Astrocyte (in vitro differentiated cells and primary cell): ENCODE data around the gene MIOX. TPM values are rescaled to one million over a fixed set of nuclear protein-coding genes. Genes with fewer than 3 reads are reported as not detected.
"Not testable (repeated sequence)": the region's sequence is repeated elsewhere in the genome, so short reads cannot be mapped to it uniquely, and the experiment has no call there.

Source experiments
- DNase-seq: peaks from one replicate; pipeline ENCODE4 v3.0.0-alpha.2; 2010; ENCODE audit warnings: low read depth
- FAIRE-seq: peaks from 2 replicates; lab custom pipeline; 2011; peaks lifted over from hg19 to GRCh38; lab: Jason Lieb, UNC
- H2AFZ ChIP-seq: 2 replicates; pipeline ENCODE4 v1.6.0; 2012; ENCODE audit warnings: low read depth, low read length, inconsistent platforms
- H3K27ac ChIP-seq: 2 replicates; pipeline ENCODE4 v1.5.1; 2011; ENCODE audit warnings: low read depth, low read length, inconsistent platforms
- H3K27me3 ChIP-seq: 2 replicates; pipeline ENCODE4 v1.6.0; 2011; ENCODE audit warnings: low read length, inconsistent platforms; ENCODE audit not compliant: insufficient read depth
- H3K36me3 ChIP-seq: 2 replicates; pipeline ENCODE4 v1.5.1; 2011; ENCODE audit warnings: low read length, inconsistent platforms; ENCODE audit not compliant: insufficient read depth
- H3K4me1 ChIP-seq: 2 replicates; pipeline ENCODE4 v1.5.1; 2011; ENCODE audit warnings: low read length, inconsistent platforms; ENCODE audit not compliant: insufficient read depth
- H3K4me2 ChIP-seq: 2 replicates; pipeline ENCODE4 v1.6.0; 2012; ENCODE audit warnings: low read length, inconsistent platforms
- H3K4me3 ChIP-seq: 2 replicates; pipeline ENCODE4 v1.5.1; 2011; ENCODE audit warnings: low read depth, mild to moderate bottlenecking, low read length, inconsistent platforms; ENCODE audit not compliant: insufficient read depth
- H3K79me2 ChIP-seq: 2 replicates; pipeline ENCODE4 v1.6.0; 2012; ENCODE audit warnings: mild to moderate bottlenecking, low read length, inconsistent platforms; ENCODE audit not compliant: insufficient read depth
- H3K9ac ChIP-seq: 2 replicates; pipeline ENCODE4 v1.6.0; 2012; ENCODE audit warnings: mild to moderate bottlenecking, low read length, inconsistent platforms
- H3K9me3 ChIP-seq: 2 replicates; pipeline ENCODE4 v1.5.1; 2012; ENCODE audit warnings: low read depth, mild to moderate bottlenecking, low read length, inconsistent platforms; ENCODE audit not compliant: insufficient read depth
- H4K20me1 ChIP-seq: 2 replicates; pipeline ENCODE4 v1.6.0; 2012; ENCODE audit warnings: low read length, inconsistent platforms; ENCODE audit not compliant: insufficient read depth
- H3K27ac Mint-ChIP-seq: one replicate; pipeline ENCODE4 v1.8.0; 2021; ENCODE audit warnings: mild to moderate bottlenecking, mixed read lengths; ENCODE audit not compliant: unreplicated experiment
- H3K27me3 Mint-ChIP-seq: one replicate; pipeline ENCODE4 v1.8.0; 2021; ENCODE audit warnings: low read depth, mixed read lengths; ENCODE audit not compliant: unreplicated experiment
- H3K36me3 Mint-ChIP-seq: one replicate; pipeline ENCODE4 v1.8.0; 2021; ENCODE audit warnings: low read depth, mixed read lengths; ENCODE audit not compliant: unreplicated experiment
- H3K4me1 Mint-ChIP-seq: one replicate; pipeline ENCODE4 v1.8.0; 2021; ENCODE audit warnings: low read depth, mixed read lengths; ENCODE audit not compliant: unreplicated experiment
- H3K4me3 Mint-ChIP-seq: one replicate; pipeline ENCODE4 v1.8.0; 2021; ENCODE audit warnings: mild to moderate bottlenecking, moderate library complexity, mixed read lengths; ENCODE audit not compliant: unreplicated experiment
- H3K9me3 Mint-ChIP-seq: one replicate; pipeline ENCODE4 v1.8.0; 2021; ENCODE audit warnings: mild to moderate bottlenecking, mixed read lengths; ENCODE audit not compliant: unreplicated experiment
- EZH2 ChIP-seq: IDR thresholded peaks from 2 replicates; pipeline ENCODE4 v1.6.1; 2012; ENCODE audit warnings: mild to moderate bottlenecking, low read length, inconsistent platforms; ENCODE audit not compliant: insufficient read depth
- total RNA-seq: library from RNA; stranded (reverse); gene quantifications from 2 replicates; pipeline ENCODE4 v1.2.1, GENCODE V29; 2021
- TF ChIP-seq, protein P1 (sequence below): IDR thresholded peaks from 2 replicates; pipeline ENCODE4 v1.5.1; 2011; ENCODE audit warnings: low read depth, mild to moderate bottlenecking, inconsistent platforms, low read length, moderate library complexity; ENCODE audit not compliant: insufficient read depth

The MIOX gene
- total RNA-seq, 1 donor from 2014 or later, result 0.91 TPM

- Histone ChIP-seq H4K20me1 (peaks cover 38% of the 10 kb centered on the region), H3K9ac (no peak overlapping the region), H3K4me3 (no peak overlapping the region), H3K27ac (no peak overlapping the region), H3K79me2 (peaks cover 43% of the 10 kb centered on the region), H2AFZ (no peak overlapping the region), H3K4me1 (no peaks in the 10 kb centered on the region), H3K36me3 (no peaks in the 10 kb centered on the region), H3K9me3 (no peaks in the 10 kb centered on the region), H3K4me2 (no peak overlapping the region), H3K27me3 (no peaks in the 10 kb centered on the region)
- no peak for FAIRE-seq
- no peak for TF ChIP-seq EZH2
- TF ChIP-seq, protein P1, sequence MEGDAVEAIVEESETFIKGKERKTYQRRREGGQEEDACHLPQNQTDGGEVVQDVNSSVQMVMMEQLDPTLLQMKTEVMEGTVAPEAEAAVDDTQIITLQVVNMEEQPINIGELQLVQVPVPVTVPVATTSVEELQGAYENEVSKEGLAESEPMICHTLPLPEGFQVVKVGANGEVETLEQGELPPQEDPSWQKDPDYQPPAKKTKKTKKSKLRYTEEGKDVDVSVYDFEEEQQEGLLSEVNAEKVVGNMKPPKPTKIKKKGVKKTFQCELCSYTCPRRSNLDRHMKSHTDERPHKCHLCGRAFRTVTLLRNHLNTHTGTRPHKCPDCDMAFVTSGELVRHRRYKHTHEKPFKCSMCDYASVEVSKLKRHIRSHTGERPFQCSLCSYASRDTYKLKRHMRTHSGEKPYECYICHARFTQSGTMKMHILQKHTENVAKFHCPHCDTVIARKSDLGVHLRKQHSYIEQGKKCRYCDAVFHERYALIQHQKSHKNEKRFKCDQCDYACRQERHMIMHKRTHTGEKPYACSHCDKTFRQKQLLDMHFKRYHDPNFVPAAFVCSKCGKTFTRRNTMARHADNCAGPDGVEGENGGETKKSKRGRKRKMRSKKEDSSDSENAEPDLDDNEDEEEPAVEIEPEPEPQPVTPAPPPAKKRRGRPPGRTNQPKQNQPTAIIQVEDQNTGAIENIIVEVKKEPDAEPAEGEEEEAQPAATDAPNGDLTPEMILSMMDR, result no peak
- H3K9me3 Mint-ChIP-seq, result no peaks in the 10 kb centered on the region
- no peak overlapping the region for H3K4me3 Mint-ChIP-seq
- no peak overlapping the region for H3K27ac Mint-ChIP-seq
- H3K27me3 Mint-ChIP-seq, result no peaks in the 10 kb centered on the region
- H3K36me3 Mint-ChIP-seq, result peaks cover 11% of the 10 kb centered on the region
- no peak for DNase-seq
- H3K4me1 Mint-ChIP-seq, result no peaks in the 10 kb centered on the region
Measured at GRCh38 chr22:50518606-50519005, 31.9 kb downstream of the MIOX start.

DNA sequence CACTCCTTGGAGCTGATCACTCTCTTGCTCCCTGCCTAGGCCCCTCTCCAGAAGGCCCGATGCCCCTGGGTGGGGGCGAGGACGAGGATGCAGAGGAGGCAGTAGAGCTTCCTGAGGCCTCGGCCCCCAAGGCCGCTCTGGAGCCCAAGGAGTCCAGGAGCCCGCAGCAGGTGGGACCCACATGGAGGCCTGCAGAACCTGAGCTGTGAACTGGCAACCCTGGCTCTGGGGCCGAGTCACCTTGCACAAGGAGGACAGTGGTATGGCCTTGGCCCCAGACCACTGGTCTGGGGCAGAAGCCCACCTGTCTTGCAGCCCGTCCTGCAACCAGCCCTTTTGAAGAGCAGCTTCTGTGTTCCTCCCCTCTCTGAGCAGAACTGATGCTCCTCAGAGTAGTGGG lies 32.5 kb downstream of the MIOX start:
- Histone ChIP-seq H3K36me3 (no peaks in the 10 kb centered on the region), H3K79me2 (peaks cover 44% of the 10 kb centered on the region), H3K9ac (no peak overlapping the region), H3K4me2 (no peak overlapping the region), H4K20me1 (peaks cover 42% of the 10 kb centered on the region), H3K27ac (no peak overlapping the region), H3K27me3 (no peaks in the 10 kb centered on the region), H2AFZ (no peak overlapping the region), H3K4me1 (peaks cover 4% of the 10 kb centered on the region), H3K4me3 (no peak overlapping the region), H3K9me3 (no peaks in the 10 kb centered on the region)
- no peak overlapping the region for H3K4me3 Mint-ChIP-seq
- H3K36me3 Mint-ChIP-seq, result peaks cover 11% of the 10 kb centered on the region
- FAIRE-seq (no peak), DNase-seq (no peak)
- no peak overlapping the region for H3K27ac Mint-ChIP-seq
- H3K9me3 Mint-ChIP-seq, result no peaks in the 10 kb centered on the region
- no peaks in the 10 kb centered on the region for H3K27me3 Mint-ChIP-seq
- H3K4me1 Mint-ChIP-seq, result no peaks in the 10 kb centered on the region
- TF ChIP-seq, protein P1, result no peak
- no peak for TF ChIP-seq EZH2

GRCh38 chr22:50520184-50520583 lies 33.5 kb downstream of the MIOX start:
- not testable (repeated sequence) for H3K27ac ChIP-seq, H3K36me3 ChIP-seq, DNase-seq, H3K9me3 Mint-ChIP-seq, H3K4me3 ChIP-seq, H3K4me1 Mint-ChIP-seq, H3K27me3 Mint-ChIP-seq, H2AFZ ChIP-seq, H3K27ac Mint-ChIP-seq, H3K36me3 Mint-ChIP-seq, H3K4me3 Mint-ChIP-seq, H3K9ac ChIP-seq, FAIRE-seq, H3K9me3 ChIP-seq, H3K4me2 ChIP-seq, H3K27me3 ChIP-seq
- H3K4me1 ChIP-seq, result peaks cover 13% of the 10 kb centered on the region
- H4K20me1 ChIP-seq, result peaks cover 39% of the 10 kb centered on the region
- peaks cover 44% of the 10 kb centered on the region for H3K79me2 ChIP-seq
